ENCODE results near the gene ELAPOR1.

The ELAPOR1 gene

DNA sequence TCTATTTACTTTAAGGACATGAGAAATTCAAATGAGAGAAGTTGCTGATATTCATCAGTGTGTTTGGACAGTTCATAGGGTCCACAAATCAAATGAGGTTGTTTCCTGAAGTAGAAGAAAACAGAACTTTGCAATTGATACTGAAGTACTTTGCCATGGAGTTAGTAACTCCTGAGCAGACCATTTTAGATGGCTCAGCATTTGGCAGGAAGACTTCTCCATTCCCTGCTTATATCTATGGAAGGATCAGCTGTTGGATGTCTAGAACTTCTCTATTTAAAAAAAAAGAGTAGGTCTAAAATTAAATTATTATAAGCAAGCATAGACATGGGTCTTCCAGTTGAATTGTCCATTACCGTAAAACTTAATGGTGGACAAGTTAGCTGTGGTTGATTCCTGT is 18.3 kb upstream of the ELAPOR1 start:
- DNase-seq: no peak

DNA sequence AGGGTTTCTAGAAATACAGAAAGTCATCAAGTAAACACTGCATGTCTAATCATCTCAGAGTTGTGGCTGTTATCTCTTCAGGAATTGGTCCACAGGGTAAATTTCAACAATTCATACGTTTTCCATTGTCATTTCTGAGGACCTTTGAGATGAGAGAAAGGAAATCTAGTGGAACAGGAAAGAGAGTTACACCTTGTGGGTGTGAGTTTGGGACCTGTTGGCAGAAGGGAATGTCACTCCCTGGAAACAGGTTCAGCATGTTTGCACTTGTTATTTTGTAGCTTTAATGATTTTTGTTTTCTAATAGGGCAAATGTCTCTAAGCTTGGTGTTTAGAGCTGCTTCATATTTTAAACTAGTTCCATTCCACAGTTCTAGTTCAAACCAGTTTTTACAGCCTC is 17.8 kb upstream of the ELAPOR1 start:
- DNase-seq: no peak

DNA sequence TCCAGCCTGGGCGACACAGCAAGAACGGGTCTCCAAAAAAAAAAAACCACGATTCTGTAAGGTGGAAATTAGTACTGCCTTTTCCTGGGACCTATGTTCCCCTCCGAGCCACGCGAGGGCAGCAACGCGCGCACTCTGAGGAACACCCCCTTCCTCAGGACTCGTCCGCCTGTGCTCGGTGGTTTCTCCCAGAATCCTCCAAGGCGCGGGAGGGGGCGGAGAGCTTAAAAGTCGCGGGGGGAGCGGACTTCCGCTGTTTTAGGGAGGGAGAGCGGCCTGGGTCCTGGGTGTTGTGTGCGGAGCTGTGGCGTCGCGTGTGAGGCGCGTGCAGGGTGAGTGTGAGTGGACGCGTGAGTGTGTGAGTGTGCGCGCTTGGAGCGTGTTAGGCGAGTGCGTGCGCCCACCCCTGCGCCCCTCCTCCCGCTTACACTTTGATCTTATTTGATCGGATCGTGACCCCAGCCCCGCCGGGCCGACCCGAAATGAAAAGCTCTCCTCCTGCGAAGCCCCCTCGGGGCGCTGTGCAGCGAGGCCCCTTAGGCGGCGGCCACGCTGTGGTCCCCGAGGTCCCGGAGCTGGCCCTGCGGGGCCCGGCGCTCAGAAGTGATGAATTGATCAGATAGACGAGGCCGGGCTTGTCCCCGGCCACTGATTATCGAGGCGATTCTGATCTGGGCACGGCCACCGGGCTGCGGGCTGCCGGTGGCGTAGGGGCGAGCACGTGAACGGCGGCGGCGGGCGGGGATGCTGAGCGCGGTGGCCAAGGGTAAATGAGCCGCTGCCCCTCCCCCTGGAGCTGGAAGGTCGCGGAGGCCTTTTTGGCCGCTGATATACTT is 13.8 kb upstream of the ELAPOR1 start:
- DNase-seq: peak; percentile 97

DNA sequence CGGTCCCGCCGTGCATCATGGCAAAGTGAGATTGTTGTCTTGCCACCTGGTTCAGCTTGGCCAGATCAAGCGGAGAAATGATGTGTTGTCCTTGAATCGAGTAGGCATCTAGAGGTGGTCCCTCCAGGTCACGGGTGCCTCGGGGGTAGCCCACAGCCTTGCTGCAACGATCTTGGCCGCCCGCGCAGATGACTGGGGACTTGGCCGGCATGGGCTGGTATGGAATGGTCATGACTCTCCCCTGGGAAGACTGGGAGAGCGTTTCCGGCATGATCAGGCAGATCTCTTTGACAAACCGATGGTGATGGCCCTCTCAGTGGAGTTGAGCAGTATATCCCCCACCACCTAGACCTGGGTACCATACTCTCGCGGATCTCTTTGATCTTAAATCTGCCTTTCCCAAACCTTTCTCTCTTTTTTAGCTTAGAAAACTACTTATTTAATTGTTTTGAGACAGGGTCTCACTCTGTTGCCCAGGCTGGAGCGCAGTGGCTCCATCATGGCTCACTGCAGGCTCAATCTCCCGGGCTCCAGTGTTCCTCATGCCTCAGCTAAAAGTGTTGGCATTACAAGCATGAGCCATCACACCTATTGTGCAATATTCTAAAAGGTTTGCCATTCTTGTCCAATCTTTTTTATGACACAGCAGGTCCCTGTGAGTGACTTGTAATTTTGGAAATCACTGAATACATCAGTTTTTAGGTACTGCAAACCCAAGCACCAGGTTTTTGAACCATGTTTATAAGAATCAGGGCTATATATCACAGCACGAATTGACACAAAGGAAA is 9.4 kb upstream of the ELAPOR1 start:
- DNase-seq: no peak

DNA sequence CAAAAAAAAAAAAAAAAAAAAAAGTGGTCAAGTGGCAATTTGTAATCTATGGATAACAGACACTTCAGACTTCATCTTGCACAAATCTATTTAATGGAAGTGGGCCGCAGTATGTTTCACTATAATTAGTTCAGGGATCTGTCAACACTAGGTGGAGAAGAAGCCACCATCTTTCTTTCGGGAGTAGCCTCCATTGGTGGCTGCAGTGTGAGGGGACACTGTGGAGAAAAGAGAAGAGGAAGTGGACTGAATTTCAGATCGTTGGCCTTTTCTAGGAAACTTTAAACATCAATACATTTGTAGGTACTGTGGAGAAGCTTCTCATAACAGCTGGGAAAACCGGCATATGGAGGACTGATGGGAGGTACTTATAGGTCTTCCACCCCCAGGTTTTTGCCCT is 8.0 kb upstream of the ELAPOR1 start:
- DNase-seq: no peak

DNA sequence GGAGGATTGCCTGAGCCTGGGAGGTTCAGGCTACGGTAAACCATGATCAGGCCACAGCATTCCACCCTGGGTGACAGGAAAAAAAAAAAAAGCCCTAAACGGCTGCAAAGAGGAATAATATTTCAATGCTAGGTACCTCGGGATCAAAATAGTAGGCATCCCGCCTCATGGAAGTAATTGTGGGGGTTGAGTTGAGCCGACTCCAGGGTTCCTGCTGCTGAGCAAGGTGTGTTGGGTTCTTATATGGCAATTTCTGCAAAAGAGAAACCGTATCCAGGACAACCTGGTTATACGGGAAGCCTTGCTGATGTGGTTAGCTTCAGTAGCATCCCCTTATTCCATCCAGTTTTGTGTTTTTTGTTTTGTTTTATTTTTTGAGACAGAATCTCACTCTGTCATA is 6.1 kb upstream of the ELAPOR1 start:
- DNase-seq: no peak

DNA sequence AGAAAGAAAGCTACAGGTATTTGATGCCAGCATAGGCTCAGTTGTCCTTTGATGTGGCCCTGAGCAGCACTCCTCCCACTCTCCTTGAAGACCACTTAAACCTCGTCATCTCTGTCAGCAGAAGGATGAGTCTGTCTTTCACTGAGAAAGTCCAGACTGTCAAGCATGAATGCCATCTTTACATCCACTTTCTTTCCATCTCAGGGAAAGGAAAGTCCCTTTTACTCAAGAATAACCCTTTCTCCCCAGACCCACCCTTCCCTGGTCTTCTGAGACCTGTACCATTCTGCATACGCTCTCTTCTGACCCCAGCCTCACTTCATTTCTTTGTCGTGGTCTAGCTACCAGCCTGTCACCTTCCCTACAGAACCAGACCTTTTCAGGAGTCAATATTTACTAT is 4.0 kb upstream of the ELAPOR1 start:
- DNase-seq: no peak

DNA sequence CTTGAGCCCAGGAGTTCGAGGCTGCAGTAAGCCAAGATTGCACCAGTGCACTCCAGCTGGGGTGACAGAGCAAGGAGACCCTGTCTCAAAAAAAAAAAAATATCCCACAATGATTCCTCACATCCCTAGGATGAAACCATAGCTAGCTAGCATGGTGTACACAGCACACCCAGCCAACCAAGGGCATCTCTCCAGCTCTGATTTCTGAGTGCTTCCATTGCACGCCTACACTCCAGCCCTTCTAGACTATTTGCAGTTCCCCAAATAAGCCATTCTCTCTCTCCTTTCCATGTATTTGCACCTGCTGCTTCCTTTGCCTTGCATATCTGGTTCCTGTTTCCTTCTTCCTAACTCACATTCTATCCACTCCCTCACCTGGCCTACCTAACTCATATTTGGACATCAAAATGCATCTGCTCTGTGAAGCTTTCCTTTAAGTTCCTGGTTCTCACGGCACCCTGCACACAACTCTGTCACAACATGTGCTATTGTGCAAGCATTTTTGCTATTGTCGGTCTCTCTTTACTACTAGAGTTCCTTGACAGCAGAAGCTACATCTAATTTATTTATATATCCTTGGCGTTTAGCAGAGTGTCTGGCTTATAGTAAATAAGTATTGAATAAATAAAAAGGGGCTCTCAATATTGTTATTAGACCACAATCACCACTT is 2.4 kb upstream of the ELAPOR1 start:
- no peak for DNase-seq

DNA sequence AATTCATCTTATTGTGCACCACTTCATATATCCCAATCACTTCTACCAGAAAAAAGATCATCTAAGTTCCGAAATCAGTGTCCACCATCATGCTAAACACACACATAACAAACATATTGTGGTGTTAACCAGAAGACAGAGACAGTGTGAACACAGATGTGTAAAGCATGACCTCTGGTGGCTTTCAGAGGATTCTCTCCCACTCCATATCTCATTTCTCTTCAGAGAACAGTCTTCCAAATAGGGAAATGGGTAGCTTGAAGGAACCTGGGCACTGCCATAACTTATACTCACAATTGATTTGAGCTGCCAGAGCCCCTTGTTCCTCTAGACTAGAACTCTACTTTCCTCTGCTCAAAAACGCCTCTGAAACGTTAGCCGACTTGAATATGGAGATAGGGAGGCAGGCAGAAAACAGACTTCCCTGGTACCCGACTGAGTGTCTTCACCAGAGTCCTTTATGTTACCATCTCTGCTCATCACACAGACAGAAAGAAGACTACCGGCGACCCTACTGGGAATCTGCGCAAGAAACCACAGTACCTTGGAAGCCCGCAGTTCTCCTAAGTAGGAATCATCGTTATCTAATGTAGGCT is 1.8 kb upstream of the ELAPOR1 start:
- DNase-seq: no peak

DNA sequence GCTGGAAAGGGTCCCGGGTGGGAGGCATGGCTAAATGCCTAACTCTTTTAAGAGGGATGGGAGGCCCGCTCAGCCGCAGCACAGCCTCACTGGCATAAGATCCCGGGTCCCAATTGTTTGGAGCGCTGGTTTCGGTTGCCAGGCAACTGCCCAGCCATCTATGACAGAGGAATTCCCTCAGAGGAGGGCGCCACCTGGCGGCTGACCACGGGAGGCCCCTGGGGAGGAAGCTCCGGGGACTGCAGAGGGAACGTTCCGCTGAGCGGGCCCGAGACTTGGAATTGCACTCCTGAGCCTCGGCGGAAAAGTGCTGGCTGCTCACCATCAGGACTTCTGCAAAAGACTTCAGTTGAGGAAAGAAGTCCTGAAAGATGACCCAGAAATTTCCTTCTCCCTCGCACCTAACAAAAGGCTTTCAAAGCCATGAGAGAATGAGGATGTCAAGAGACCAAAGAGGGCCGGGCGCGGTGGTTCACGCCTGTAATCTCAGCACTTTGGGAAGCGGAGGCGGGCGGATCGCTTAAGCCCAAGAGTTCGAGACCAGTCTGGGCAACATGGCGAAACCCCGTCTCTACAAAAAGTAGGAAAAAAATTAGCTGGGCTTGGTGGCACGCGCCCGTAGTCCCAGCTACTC is 1.1 kb upstream of the ELAPOR1 start:
- DNase-seq: peak; percentile 88

DNA sequence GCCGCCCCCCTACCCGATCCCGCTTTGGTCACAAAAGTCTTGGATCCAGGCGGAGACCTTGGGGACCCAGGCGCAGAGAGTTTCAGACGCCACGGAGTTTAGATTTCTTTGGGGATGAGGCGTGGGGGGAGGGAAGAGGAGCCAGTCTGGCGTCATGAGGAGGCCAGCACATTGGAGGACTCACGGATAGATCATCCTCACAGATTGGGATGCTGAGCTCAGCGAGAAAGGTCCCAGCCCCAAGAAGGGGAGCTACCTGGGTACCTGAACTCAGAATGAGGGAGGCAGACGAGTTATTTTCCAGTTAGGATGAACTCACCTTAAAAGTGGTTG is 393 bp downstream of the ELAPOR1 start:
- no peak for DNase-seq

DNA sequence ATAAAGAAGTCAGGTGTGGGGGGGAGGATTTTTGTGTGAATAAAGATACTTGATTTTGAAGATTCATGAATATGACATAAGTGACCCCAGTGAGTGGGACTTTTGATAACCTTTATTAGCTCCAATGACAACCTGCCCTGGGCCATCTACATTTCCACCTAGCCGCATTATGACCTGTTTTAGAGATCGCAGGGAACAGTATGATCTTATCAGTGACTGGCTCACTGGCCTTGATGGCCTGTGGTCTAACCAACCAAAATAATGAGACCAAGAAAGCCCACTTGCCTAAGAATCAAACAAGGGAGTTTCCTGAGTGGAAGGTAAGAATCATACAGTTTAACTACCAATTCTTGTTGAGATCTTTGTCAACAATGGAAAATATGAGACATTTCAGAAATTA is 1.8 kb downstream of the ELAPOR1 start:
- DNase-seq: no peak

DNA sequence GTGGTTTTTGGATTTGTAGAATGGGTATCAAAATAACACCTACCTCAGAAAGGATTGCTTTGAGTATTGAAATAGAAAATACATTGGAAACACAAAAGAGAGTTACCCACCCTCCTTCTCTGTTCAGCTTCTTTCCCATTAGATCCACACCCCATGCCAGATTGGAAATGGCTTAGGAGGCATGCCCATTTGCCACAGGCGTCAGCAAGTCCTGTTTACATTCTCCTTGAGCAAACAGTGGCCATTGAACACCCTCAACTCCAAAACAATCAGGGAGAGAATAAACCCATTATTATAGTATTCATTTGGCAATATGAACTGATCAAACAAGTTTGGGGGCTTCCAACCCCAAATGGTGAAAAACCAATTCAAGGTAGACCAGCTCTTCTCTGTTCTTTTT is 2.4 kb downstream of the ELAPOR1 start:
- DNase-seq: no peak

DNA sequence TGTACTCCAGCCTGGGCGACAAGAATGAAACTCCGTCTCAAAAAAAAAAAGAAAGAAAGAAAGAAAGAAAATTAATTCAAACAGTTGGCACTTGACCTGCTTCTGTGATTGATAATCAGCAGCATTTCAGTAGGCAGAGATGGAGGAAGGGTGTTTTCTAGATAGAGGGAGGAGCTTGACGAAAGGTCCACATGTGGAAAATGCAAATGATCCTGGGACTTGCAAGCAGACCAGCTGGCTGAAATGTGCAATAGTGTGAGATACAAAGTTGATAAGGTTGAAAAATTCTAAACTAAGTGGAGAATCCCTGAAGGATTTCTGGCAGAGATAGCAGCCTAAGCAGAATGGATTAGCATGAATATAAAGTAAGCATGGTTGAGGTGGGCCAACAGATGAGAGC is 4.2 kb downstream of the ELAPOR1 start:
- no peak for DNase-seq

DNA sequence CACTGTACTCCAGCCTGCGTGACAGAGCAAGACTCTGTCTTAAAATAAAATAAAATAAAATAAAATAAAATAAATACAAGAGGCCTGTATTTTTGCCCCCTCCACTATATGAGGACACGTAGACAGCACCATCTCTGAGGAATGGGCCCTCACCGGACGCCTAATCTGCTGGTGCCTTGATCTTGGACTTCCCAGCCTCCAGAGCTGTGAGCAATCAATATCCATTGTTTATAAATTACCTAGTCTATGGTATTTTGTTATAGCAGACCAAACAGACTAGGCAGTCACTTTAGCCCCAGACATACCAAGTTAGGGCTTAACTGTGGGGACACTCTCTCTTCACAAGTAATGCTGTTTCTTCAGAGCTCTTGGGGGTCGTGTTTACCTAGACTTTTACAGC is 6.4 kb downstream of the ELAPOR1 start:
- DNase-seq: no peak

DNA sequence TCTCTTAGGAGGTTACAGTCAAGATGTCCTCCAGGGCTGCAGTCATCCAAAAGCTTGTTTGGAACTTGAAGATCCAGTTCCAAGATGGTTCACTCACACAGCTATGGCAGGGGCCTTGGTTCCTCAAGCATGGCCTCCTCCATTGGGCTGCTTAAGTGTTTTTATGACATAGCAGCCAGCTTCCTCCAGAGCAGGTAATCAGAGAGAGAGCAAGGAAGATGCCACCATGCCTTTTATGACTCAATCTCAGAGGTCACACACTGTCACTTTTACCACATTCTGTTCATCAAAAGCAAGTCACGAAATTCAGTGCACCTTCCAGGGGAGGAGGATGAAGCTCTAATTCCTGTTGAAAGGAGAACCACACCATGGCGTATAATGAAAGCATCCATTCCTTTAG is 17.1 kb downstream of the ELAPOR1 start:
- DNase-seq: no peak

DNA sequence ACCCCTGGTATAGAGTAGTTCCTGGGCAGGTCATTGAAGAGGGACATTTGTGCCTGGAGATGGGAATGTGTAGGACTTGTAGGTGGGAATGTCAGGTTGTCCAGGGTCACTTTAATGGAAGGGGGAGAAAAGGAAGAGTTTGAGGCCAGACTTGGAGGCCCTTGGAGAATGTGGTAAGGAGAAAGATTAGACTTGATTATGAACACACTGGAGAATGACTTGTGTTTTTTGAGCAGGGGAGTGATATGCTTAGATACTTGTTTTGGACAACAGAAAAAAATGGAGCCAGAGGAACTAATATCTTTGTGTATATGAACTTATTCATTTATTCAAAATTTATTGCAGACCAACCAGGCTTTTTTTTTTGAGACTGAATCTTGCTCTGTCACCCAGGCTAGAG is 17.9 kb downstream of the ELAPOR1 start:
- no peak for DNase-seq

DNA sequence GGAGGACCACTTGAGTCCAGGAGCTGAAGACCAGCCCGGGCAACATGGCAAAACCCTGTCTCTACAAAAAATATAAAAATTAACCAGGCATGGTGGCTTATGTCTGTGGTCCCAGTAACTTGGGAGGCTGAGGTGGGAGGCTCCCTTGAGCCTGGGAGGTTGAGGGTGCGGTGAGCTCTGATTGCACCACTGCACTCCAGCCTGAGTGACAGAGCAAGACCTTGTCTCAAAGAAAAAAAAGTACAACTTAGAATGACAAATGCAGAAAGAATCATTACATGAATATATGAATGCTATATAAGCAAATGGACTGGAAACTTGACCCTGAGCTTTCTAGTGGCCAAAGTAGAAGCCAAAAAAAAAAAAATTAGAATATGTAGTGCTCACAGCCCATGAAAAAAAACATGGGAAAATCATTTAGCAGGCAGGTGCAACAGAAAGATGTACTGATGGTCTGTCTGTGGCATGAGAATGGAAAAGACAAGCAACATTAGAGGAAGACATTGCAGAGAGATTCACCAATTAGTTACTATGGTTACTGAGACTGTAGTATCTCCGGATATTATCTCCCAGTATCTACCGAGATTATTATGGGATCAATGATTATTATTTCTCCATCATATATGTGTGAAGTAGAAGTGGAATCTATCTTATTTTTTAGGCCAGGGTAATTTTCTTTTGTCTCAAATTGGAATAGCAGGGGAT is 19.2 kb downstream of the ELAPOR1 start:
- no peak for DNase-seq

DNA sequence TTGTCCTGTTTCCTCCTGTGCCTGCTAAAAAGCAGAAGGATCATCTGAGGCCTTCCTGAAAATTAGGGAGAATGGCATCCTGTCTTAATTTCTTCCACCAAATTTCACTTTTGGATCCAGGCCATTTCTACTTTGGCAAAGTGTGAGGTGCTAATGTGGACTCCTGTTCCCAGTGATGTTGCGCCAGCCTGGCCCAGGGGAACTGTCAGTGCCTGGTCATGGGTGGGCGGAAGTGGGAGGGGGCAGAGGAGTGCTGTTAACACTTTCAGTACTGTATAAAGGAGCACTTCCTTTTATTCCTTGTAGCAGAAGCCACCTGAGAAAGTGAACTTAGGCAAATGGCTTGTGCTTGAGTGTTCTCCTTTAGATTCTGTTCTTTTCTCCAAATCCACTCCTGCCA is 19.9 kb downstream of the ELAPOR1 start:
- DNase-seq: no peak

DNA sequence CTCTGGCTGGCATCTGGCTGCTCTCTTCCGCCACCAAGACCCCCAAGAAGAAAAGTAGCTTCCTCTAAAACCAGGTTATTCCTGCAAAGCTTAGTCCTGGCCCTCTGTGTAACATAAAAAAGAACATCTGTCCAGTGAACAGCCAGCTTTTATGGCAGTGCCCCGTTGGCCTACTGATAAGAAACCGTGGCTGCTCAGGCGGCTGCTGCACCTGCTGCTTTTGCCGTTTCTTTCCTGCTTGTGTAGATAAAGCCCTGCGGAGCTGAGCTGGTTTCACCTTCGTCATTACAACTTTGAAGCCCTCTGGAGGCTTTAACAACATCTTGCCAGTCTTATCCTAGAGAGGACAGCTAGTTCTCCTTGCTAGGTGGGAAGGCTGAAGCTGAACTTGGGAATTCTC is 20.5 kb downstream of the ELAPOR1 start:
- DNase-seq: no peak

DNA sequence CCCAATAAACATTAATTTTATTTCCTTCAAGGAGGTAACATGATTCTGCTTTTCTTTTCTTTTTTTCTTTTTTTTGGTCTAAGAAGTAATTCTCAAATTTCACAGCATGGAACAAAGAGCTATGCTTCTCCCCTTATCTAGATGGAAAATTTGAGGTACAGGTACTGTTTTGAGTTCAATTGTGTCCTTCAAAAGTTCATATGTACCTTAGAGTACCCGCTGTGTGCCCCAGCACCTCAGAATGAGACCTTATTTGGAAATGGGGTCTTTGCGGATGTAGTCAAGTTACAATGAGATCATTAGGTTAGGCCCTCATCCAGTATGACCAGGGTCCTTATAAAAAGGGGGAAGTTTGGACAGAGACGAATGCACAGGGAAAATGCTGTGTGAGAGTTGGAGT is 22.0 kb downstream of the ELAPOR1 start:
- no peak for DNase-seq

DNA sequence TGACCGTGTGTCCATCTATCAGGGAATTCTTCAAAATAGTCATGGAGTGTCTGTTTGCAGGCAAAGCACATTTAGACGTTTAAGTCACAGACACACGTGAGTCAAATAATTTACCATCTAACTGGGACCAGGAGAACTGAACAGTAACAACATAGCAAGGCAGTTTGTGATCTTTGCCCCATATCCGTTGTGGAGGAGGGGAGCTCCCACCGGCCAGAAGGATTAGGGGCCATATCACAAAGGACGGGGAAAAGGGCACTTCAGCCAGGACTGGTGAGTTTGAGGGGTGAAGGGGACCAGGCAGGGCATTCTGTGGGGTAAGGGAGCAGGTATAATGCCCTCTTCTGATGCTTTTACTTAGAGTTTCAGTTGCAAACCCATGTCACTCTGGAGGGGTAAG is 22.9 kb downstream of the ELAPOR1 start:
- no peak for DNase-seq

DNA sequence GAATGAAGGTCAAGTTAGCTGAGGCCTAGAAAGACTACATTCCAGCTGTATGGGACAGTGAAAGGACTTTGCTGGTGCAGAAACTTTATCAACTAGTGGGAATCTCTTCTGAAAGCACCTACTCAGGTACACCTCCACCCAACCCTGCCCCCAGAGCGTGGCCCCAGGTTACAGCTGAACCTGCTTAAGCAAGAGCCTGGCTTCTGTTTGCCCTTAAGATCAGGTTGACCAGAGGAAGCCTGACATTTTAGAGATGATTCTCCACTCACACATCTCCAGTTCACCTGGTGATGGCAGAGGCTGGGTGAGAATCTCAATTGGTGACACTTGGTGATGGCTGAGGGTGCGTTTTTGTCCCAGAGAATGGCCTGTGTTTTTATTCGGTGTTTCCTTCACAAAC is 24.0 kb downstream of the ELAPOR1 start:
- DNase-seq: no peak

All from activated T-cell treated with anti-CD3 and anti-CD28 coated beads for 4 hours (primary cell).